GM12878 (cell line): ENCODE data around the gene TRPM8. TPM values are rescaled to one million over a fixed set of nuclear protein-coding genes. Genes with fewer than 3 reads are reported as not detected.

Source experiments
- ATAC-seq: fragments of 200-7000 bp; cut with Tn5 transposase; 3 replicates; pipeline ENCODE4 v1.9.1; 2020; ENCODE audit warnings: mild to moderate bottlenecking, moderate library complexity
- BruUV-seq: library from RNA; stranded (reverse); fragments of 400-500 nt; replicated peaks from 2 replicates; lab custom pipeline; 2021; lab: Mats Ljungman, UMichigan
- CTCF ChIA-PET: fragments of 300-600 bp; sonication (Branson Sonifier 250); formaldehyde crosslinking; extraction: SDS; loops from one replicate; lab custom pipeline; 2021; ENCODE audit warnings: inconsistent platforms; lab: Yijun Ruan, JAX
- POLR2A ChIA-PET: fragments of 350-600 bp; formaldehyde crosslinking; extraction: SDS; loops from one replicate; lab custom pipeline; 2021; ENCODE audit warnings: inconsistent platforms; lab: Charles Lee
- RAD21 ChIA-PET: fragments of 300-600 bp; sonication (Branson Sonifier 250); formaldehyde crosslinking; loops from one replicate; lab custom pipeline; 2023; ENCODE audit warnings: antibody characterized with exemption; ENCODE audit not compliant: unreplicated experiment; lab: Charles Lee
- SMC1A ChIA-PET: fragments of 300-600 bp; sonication (Branson Sonifier 250); formaldehyde crosslinking; loops from one replicate; lab custom pipeline; 2023; ENCODE audit not compliant: unreplicated experiment, uncharacterized antibody; lab: Charles Lee
- DNase-seq: peaks from one replicate; pipeline ENCODE4 v3.0.0-alpha.2; 2011; ENCODE audit warnings: low read depth, low spot score
- FAIRE-seq: peaks from 3 replicates; lab custom pipeline; 2011; peaks lifted over from hg19 to GRCh38; lab: Jason Lieb, UNC
- H2AFZ ChIP-seq: 2 replicates; pipeline ENCODE4 v1.6.0; 2011; ENCODE audit warnings: low read depth, low read length, control low read depth; ENCODE audit not compliant: control insufficient read depth
- H3K27ac ChIP-seq: 2 replicates; pipeline ENCODE4 v1.5.1; 2011; ENCODE audit warnings: control low read depth; ENCODE audit not compliant: control insufficient read depth, insufficient read depth
- H3K27me3 ChIP-seq, 2 experiments: replicated peaks in 1 of 2; 2 replicates each; pipeline versions ENCODE4 v1.6.0 to v1.6.1; 2011; ENCODE audit warnings: low read length in 1 of 2; ENCODE audit not compliant: control insufficient read depth in 2 of 2, insufficient read depth in 2 of 2
- H3K36me3 ChIP-seq, 2 experiments: 2 replicates each; pipeline ENCODE4 v1.5.1; 2011; ENCODE audit warnings: low read length in 1 of 2; ENCODE audit not compliant: control insufficient read depth in 2 of 2, insufficient read depth in 2 of 2
- H3K4me1 ChIP-seq: 2 replicates; pipeline ENCODE4 v1.6.1; 2011; ENCODE audit warnings: mild to moderate bottlenecking, low read length, moderate library complexity, mixed read lengths; ENCODE audit not compliant: control insufficient read depth, insufficient read depth
- H3K4me2 ChIP-seq: 2 replicates; pipeline ENCODE4 v1.6.0; 2011; ENCODE audit warnings: control low read depth; ENCODE audit not compliant: control insufficient read depth, insufficient read depth
- H3K4me3 ChIP-seq: fragments of 200-600 bp; sonication (generic); 2 replicates; pipeline ENCODE4 v1.5.1; 2016
- H3K79me2 ChIP-seq: 2 replicates; pipeline ENCODE4 v1.6.0; 2011; ENCODE audit warnings: low read length; ENCODE audit not compliant: control insufficient read depth, insufficient read depth
- H3K9ac ChIP-seq: 2 replicates; pipeline ENCODE4 v1.8.0; 2011; ENCODE audit warnings: low read length, control low read depth, mixed read lengths; ENCODE audit not compliant: control insufficient read depth, insufficient read depth
- H3K9me3 ChIP-seq: replicated peaks from 3 replicates; pipeline ENCODE4 v1.5.1; 2011; ENCODE audit warnings: mild to moderate bottlenecking, low read length; ENCODE audit not compliant: control insufficient read depth, insufficient read depth
- H4K20me1 ChIP-seq: 2 replicates; pipeline ENCODE4 v1.6.0; 2011; ENCODE audit not compliant: control insufficient read depth, insufficient read depth
- BMI1 ChIP-seq: fragments of 450-650 bp; IDR thresholded peaks from 2 replicates; pipeline ENCODE4 v1.6.1; 2016; ENCODE audit warnings: mild to moderate bottlenecking, moderate library complexity, borderline replicate concordance
- CBX3 ChIP-seq: fragments of 200-600 bp; sonication (generic); IDR thresholded peaks from 2 replicates; pipeline ENCODE4 v1.6.1; 2016; ENCODE audit warnings: low read depth, borderline replicate concordance
- CHD2 ChIP-seq: IDR thresholded peaks from 2 replicates; pipeline ENCODE4 v1.6.1; 2011; ENCODE audit warnings: low read depth, low read length, improper control_type of control experiment, borderline replicate concordance
- CREM ChIP-seq: IDR thresholded peaks from 2 replicates; pipeline ENCODE4 v1.6.1; 2014; ENCODE audit warnings: antibody characterized with exemption, low read depth
- EZH2 ChIP-seq: IDR thresholded peaks from 2 replicates; pipeline ENCODE4 v1.6.1; 2012; ENCODE audit warnings: low read depth, mild to moderate bottlenecking, control low read depth, inconsistent platforms, low read length, borderline replicate concordance; ENCODE audit not compliant: control insufficient read depth
- FOS ChIP-seq: IDR thresholded peaks from 3 replicates; pipeline ENCODE4 v1.6.1; 2011; ENCODE audit warnings: borderline replicate concordance; ENCODE audit not compliant: insufficient read length; ENCODE audit errors: extremely low read depth
- GATAD2B ChIP-seq: fragments of 450-650 bp; conservative IDR thresholded peaks from 2 replicates; pipeline ENCODE4 v1.6.1; 2017; ENCODE audit warnings: low read depth, mild to moderate bottlenecking, moderate library complexity
- IRF3 ChIP-seq: fragments of 450-650 bp; IDR thresholded peaks from 2 replicates; pipeline ENCODE4 v1.6.1; 2014; ENCODE audit warnings: mild to moderate bottlenecking
- JUNB ChIP-seq: IDR thresholded peaks from 2 replicates; pipeline ENCODE4 v1.6.1; 2016; ENCODE audit warnings: antibody characterized with exemption, mild to moderate bottlenecking
- KLF5 ChIP-seq: fragments of 450-650 bp; IDR thresholded peaks from 2 replicates; pipeline ENCODE4 v1.6.1; 2014; ENCODE audit warnings: mild to moderate bottlenecking; ENCODE audit not compliant: partially characterized antibody
- MYB ChIP-seq: fragments of 150-350 bp; IDR thresholded peaks from 2 replicates; pipeline ENCODE4 v1.6.1; 2014; ENCODE audit warnings: mild to moderate bottlenecking, low read depth, low read length, borderline replicate concordance
- NFYA ChIP-seq: IDR thresholded peaks from 2 replicates; pipeline ENCODE4 v1.6.1; 2011; ENCODE audit warnings: low read depth, mild to moderate bottlenecking, low read length, improper control_type of control experiment, borderline replicate concordance
- NR2F1 ChIP-seq: fragments of 450-650 bp; conservative IDR thresholded peaks from 2 replicates; pipeline ENCODE4 v1.6.1; 2017; ENCODE audit warnings: mild to moderate bottlenecking
- RELA ChIP-seq: fragments of 450-650 bp; IDR thresholded peaks from 2 replicates; pipeline ENCODE4 v1.8.0; 2014; ENCODE audit warnings: borderline replicate concordance; ENCODE audit not compliant: partially characterized antibody
- RUNX3 ChIP-seq: IDR thresholded peaks from 2 replicates; pipeline ENCODE4 v1.6.1; 2012; ENCODE audit warnings: low read length, inconsistent platforms
- USF2 ChIP-seq: IDR thresholded peaks from 2 replicates; pipeline ENCODE4 v1.6.1; 2011; ENCODE audit warnings: low read depth, low read length, improper control_type of control experiment, borderline replicate concordance
- ZNF622 ChIP-seq: fragments of 450-650 bp; IDR thresholded peaks from 2 replicates; pipeline ENCODE4 v1.6.1; 2017; ENCODE audit warnings: mild to moderate bottlenecking, inconsistent platforms
- WGBS: methylation state at CpG from one replicate; pipeline ENCODE4 v1.1.6; 2016; ENCODE audit warnings: low lambda C conversion rate; ENCODE audit not compliant: insufficient replicate concordance, insufficient coverage; ENCODE audit errors: missing lambda C conversion rate; 5-methylcytosine and 5-hydroxymethylcytosine counted together
- in situ Hi-C: fragments of 300-500 bp; cut with MboI; formaldehyde crosslinking; loops from 9 replicates; pipeline ENCODE4 v1.14.3; 2018; ENCODE audit warnings: mixed read lengths
- intact Hi-C: fragments of 100-400 bp; cut with micrococcal nuclease; formaldehyde crosslinking; loops from one replicate; pipeline ENCODE4 v1.14.2; 2022; ENCODE audit not compliant: unreplicated experiment
- polyA plus RNA-seq, 11 experiments: library from polyadenylated mRNA; depleted of rRNA in 4 of 11; unstranded in 6 of 11; stranded (reverse) in 5 of 11; fragments of >200 nt; fragmentation: Nextera tagmentation in 4 of 11; fragmentation: Illumina TruSeq in 1 of 11; extraction: Ambion mirVana in 4 of 11; extraction: Trizol in 1 of 11; gene quantifications; 1 replicate in 1 of 11; 2 replicates in 10 of 11; pipeline versions ENCODE4 v1.2.1 to v1.2.3, GENCODE V29; 2011 to 2016; ENCODE audit warnings: inconsistent platforms in 2 of 11, missing spikeins in 2 of 11, low read depth in 1 of 11
- total RNA-seq, 4 experiments: library from RNA; depleted of rRNA in 3 of 4; stranded (reverse); fragments of >200 nt in 3 of 4; fragmentation: Illumina TruSeq in 1 of 4; extraction: Trizol in 1 of 4; gene quantifications; 2 replicates each; pipeline versions ENCODE4 v1.2.1 to v1.2.3, GENCODE V29; 2013 to 2021
- TF ChIP-seq, protein P1 (sequence below): fragments of 450-650 bp; IDR thresholded peaks from 2 replicates; pipeline ENCODE4 v1.6.1; 2017; ENCODE audit warnings: borderline replicate concordance
- TF ChIP-seq, protein P2 (sequence below): fragments of 450-650 bp; conservative IDR thresholded peaks from 2 replicates; pipeline ENCODE4 v1.6.1; 2017; ENCODE audit warnings: mild to moderate bottlenecking, moderate library complexity

Gene TRPM8
- total and polyA plus RNA-seq, 10 of the 15 experiments (the other 5 are each of a cell fraction or from before 2014, with no cell fraction given): 3.9 TPM; not detected in 9

- H3K4me2 ChIP-seq: no peak overlapping the region
- H3K36me3 ChIP-seq: no peaks in the 10 kb centered on the region
- in situ Hi-C loops: no loop called here
- no peak overlapping the region for H3K9ac ChIP-seq
- ATAC-seq (no peak), FAIRE-seq (no peak), DNase-seq (no peak)
- no peaks in the 10 kb centered on the region for H4K20me1 ChIP-seq
- H2AFZ ChIP-seq: no peak overlapping the region
- H3K4me3 ChIP-seq: no peak overlapping the region
- no peaks in the 10 kb centered on the region for H3K79me2 ChIP-seq
- ChIA-PET POLR2A (no interaction called here), CTCF (interaction anchor here (1.4 kb wide), 1 partner anchor 13 kb away, joined by 3 read pairs; no protein-coding TSS in a partner anchor), SMC1A (no interaction called here), RAD21 (no interaction called here)
- WGBS: 14% methylated on average over 8 of the region's 8 CpGs
- H3K27ac ChIP-seq: no peak overlapping the region
- no peaks in the 10 kb centered on the region for H3K9me3 ChIP-seq
- TF ChIP-seq USF2: no peak
- TF ChIP-seq NFYA: no peak
- TF ChIP-seq NR2F1: no peak
- TF ChIP-seq GATAD2B: no peak
- TF ChIP-seq CBX3: no peak
- no peak for TF ChIP-seq JUNB
- TF ChIP-seq, protein P1, sequence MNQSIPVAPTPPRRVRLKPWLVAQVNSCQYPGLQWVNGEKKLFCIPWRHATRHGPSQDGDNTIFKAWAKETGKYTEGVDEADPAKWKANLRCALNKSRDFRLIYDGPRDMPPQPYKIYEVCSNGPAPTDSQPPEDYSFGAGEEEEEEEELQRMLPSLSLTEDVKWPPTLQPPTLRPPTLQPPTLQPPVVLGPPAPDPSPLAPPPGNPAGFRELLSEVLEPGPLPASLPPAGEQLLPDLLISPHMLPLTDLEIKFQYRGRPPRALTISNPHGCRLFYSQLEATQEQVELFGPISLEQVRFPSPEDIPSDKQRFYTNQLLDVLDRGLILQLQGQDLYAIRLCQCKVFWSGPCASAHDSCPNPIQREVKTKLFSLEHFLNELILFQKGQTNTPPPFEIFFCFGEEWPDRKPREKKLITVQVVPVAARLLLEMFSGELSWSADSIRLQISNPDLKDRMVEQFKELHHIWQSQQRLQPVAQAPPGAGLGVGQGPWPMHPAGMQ: no peak
- TF ChIP-seq, protein P2, sequence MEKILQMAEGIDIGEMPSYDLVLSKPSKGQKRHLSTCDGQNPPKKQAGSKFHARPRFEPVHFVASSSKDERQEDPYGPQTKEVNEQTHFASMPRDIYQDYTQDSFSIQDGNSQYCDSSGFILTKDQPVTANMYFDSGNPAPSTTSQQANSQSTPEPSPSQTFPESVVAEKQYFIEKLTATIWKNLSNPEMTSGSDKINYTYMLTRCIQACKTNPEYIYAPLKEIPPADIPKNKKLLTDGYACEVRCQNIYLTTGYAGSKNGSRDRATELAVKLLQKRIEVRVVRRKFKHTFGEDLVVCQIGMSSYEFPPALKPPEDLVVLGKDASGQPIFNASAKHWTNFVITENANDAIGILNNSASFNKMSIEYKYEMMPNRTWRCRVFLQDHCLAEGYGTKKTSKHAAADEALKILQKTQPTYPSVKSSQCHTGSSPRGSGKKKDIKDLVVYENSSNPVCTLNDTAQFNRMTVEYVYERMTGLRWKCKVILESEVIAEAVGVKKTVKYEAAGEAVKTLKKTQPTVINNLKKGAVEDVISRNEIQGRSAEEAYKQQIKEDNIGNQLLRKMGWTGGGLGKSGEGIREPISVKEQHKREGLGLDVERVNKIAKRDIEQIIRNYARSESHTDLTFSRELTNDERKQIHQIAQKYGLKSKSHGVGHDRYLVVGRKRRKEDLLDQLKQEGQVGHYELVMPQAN: no peak
- no peak for TF ChIP-seq FOS
- no peak for TF ChIP-seq KLF5
- TF ChIP-seq RUNX3: no peak
- TF ChIP-seq BMI1: no peak
- TF ChIP-seq IRF3: no peak
- no peak for TF ChIP-seq ZNF622
- no peak for TF ChIP-seq RELA
- no peak for TF ChIP-seq EZH2
- TF ChIP-seq MYB: no peak
- no peak for TF ChIP-seq CHD2
- no peak for TF ChIP-seq CREM
- H3K27me3 ChIP-seq: no peaks in the 10 kb centered on the region
- intact Hi-C loops: no loop called here
- H3K4me1 ChIP-seq: no peaks in the 10 kb centered on the region
- no TSS peak for BruUV-seq
These were observed 143.1 kb downstream of the TRPM8 start for GRCh38 chr2:234060236-234060635.
